Sigmoid colon (tissue), 7 donors: Measurements from ENCODE around the gene CCDC179. TPM values are rescaled to one million over a fixed set of nuclear protein-coding genes. Genes with fewer than 3 reads are reported as not detected.

Experiments used
- DNase-seq: peaks from one replicate; pipeline ENCODE4 v3.0.0-alpha.2; 2019
- H3K27ac ChIP-seq, 4 donors: fragments of 200-600 bp; sonication (generic); one replicate each; pipeline ENCODE4 v1.5.1; 2016 to 2019; ENCODE audit warnings: mild to moderate bottlenecking in 1 of 4
- H3K27me3 ChIP-seq, 3 donors: fragments of 200-600 bp; sonication (generic); one replicate each; pipeline ENCODE4 v1.5.1; 2019; ENCODE audit warnings: mild to moderate bottlenecking in 1 of 3
- H3K36me3 ChIP-seq, 4 donors: fragments of 200-600 bp; sonication (generic); one replicate each; pipeline ENCODE4 v1.5.1; 2016 to 2019
- H3K4me1 ChIP-seq, 4 donors: fragments of 200-600 bp; sonication (generic); one replicate each; pipeline ENCODE4 v1.5.1; 2017 to 2019
- H3K4me3 ChIP-seq, 4 donors: fragments of 200-600 bp; sonication (generic); one replicate each; pipeline ENCODE4 v1.5.1; 2017 to 2019; ENCODE audit warnings: mild to moderate bottlenecking in 2 of 4, moderate library complexity in 1 of 4
- H3K9me3 ChIP-seq, 4 donors: fragments of 200-600 bp in 3 of 4; sonication (generic) in 3 of 4; one replicate each; pipeline versions ENCODE4 v1.5.1 to v1.6.1; 2013 to 2019
- EP300 ChIP-seq, 4 donors: sonication (generic); formaldehyde crosslinking; IDR thresholded peaks; one replicate each; pipeline ENCODE4 v1.6.1; 2017; ENCODE audit warnings: antibody characterized with exemption in 4 of 4
- POLR2A ChIP-seq, 2 donors: fragments of 450-650 bp; IDR thresholded peaks; one replicate each; pipeline ENCODE4 v1.6.1; 2016; ENCODE audit warnings: antibody characterized with exemption in 2 of 2, mild to moderate bottlenecking in 2 of 2, moderate library complexity in 2 of 2
- POLR2AphosphoS5 ChIP-seq, 4 donors: sonication (generic); formaldehyde crosslinking; IDR thresholded peaks; one replicate each; pipeline ENCODE4 v1.6.1; 2017; ENCODE audit warnings: antibody characterized with exemption in 4 of 4
- WGBS, 2 donors: extraction: QIAGEN DNeasy Blood & Tissue Kit; methylation state at CpG; one replicate each; pipeline ENCODE4 v1.1.7; 2013; 5-methylcytosine and 5-hydroxymethylcytosine counted together
- intact Hi-C: fragments of 100-400 bp; cut with DNase I; formaldehyde crosslinking; loops from one replicate; pipeline ENCODE4 v1.15.1; 2023
- polyA plus RNA-seq, 3 donors: library from polyadenylated mRNA; stranded (reverse); fragments of 200-250 nt; gene quantifications; one replicate each; pipeline ENCODE4 v1.2.3, GENCODE V29; 2013
- total RNA-seq, 4 donors: library from RNA; depleted of rRNA; stranded (reverse); fragments of >200 nt; gene quantifications; one replicate each; pipeline ENCODE4 v1.1.0, GENCODE V29; 2016
- TF ChIP-seq, protein P1 (sequence below), 4 experiments: fragments of 450-650 bp in 3 of 4; fragments of 200-600 bp in 1 of 4; IDR thresholded peaks; one replicate each; pipeline ENCODE4 v1.5.1; 2016 to 2019; ENCODE audit warnings: antibody characterized with exemption in 4 of 4, mild to moderate bottlenecking in 3 of 4, moderate library complexity in 2 of 4
- donor health status: healthy with polysubstance abuse.
- donor health status: Bipolar disorder and iron deficiency.
- donor health status: healthy.

Gene CCDC179
- total and polyA plus RNA-seq, 7 donors = not detected

DNA sequence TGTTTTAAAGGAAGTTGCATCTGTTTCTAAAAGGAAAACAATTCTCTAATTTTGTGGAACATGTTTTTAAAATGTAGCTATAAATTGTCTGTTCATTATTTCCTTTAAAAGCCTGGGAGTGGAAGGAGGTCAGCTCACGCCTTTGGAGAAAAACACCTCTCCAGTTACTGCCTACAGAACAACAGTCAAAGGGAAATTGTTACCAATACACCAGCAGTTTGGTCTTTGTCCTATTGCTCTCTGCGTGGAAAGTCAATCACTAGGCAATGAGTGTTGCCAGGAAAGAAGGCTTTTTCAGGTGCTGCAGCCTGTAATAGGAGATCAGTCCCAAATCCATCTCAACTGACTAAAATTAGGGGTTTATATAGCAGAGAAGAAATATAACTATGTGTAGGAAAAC lies 52.9 kb downstream of the CCDC179 start:
- Histone ChIP-seq H3K36me3 (no peaks in the 10 kb centered on the region), H3K4me1 (no peaks in the 10 kb centered on the region), H3K27ac (no peak overlapping the region), H3K27me3 (no peaks in the 10 kb centered on the region), H3K4me3 (no peak overlapping the region), H3K9me3 (peaks cover 0 to 3% (median 0%) of the 10 kb centered on the region in 4 donors)
- intact Hi-C loops = no loop called here
- no peak for DNase-seq
- 52 to 71% methylated on average over 2 of the region's 2 CpGs for WGBS, 2 donors
- no peak for TF ChIP-seq POLR2AphosphoS5 (IDR thresholded peaks at IDR 0.05)
- TF ChIP-seq POLR2A (IDR thresholded peaks at IDR 0.05) = no peak
- TF ChIP-seq EP300 (IDR thresholded peaks at IDR 0.05) = no peak
- TF ChIP-seq, protein P1, sequence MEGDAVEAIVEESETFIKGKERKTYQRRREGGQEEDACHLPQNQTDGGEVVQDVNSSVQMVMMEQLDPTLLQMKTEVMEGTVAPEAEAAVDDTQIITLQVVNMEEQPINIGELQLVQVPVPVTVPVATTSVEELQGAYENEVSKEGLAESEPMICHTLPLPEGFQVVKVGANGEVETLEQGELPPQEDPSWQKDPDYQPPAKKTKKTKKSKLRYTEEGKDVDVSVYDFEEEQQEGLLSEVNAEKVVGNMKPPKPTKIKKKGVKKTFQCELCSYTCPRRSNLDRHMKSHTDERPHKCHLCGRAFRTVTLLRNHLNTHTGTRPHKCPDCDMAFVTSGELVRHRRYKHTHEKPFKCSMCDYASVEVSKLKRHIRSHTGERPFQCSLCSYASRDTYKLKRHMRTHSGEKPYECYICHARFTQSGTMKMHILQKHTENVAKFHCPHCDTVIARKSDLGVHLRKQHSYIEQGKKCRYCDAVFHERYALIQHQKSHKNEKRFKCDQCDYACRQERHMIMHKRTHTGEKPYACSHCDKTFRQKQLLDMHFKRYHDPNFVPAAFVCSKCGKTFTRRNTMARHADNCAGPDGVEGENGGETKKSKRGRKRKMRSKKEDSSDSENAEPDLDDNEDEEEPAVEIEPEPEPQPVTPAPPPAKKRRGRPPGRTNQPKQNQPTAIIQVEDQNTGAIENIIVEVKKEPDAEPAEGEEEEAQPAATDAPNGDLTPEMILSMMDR (IDR thresholded peaks at IDR 0.05) = no peak

- WGBS, 2 donors = 86% methylated on average over 4 of the region's 4 CpGs
- H3K27me3 ChIP-seq = no peaks in the 10 kb centered on the region
- no peaks in the 10 kb centered on the region for H3K4me1 ChIP-seq
- no peak overlapping the region for H3K4me3 ChIP-seq
- no peak for DNase-seq
- H3K9me3 ChIP-seq = no peaks in the 10 kb centered on the region
- no peaks in the 10 kb centered on the region for H3K36me3 ChIP-seq
- intact Hi-C loops = no loop called here
- H3K27ac ChIP-seq = no peak overlapping the region
- TF ChIP-seq POLR2AphosphoS5 (IDR thresholded peaks at IDR 0.05) (no peak), POLR2A (IDR thresholded peaks at IDR 0.05) (no peak)
These were observed 57.4 kb downstream of the CCDC179 start for GRCh38 chr11:22802861-22803260.

DNA sequence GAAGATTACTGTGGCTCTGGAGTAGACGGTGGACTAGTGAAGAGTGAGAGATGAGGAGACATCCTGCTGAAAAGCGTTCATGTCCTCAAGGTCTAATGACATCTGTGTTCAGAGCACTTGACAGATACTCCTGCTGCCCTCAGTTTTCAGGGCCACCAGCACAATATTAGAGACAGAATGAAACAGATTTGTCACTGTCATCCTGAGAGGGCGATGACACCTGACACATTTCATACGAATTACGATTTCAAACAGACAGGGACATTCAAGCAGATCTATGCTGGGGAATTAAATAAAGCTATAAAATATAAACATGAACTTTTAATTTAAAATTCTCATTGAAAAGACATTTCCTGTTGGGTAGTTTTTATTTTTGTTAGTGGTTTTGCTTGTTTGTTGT lies 59.8 kb downstream of the CCDC179 start:
- Histone ChIP-seq H3K27ac (no peak overlapping the region), H3K4me1 (no peaks in the 10 kb centered on the region), H3K9me3 (no peaks in the 10 kb centered on the region), H3K4me3 (no peak overlapping the region), H3K36me3 (no peaks in the 10 kb centered on the region), H3K27me3 (no peaks in the 10 kb centered on the region)
- TF ChIP-seq, protein P1 (IDR thresholded peaks at IDR 0.05) = no peak
- TF ChIP-seq POLR2A (IDR thresholded peaks at IDR 0.05) = no peak
- TF ChIP-seq EP300 (IDR thresholded peaks at IDR 0.05) = no peak
- 90 to 91% methylated on average over 5 of the region's 5 CpGs for WGBS, 2 donors
- no peak for DNase-seq
- intact Hi-C loops = no loop called here

GRCh38 chr11:22798901-22799300 lies 61.4 kb downstream of the CCDC179 start:
- no peaks in the 10 kb centered on the region for H3K9me3 ChIP-seq
- TF ChIP-seq POLR2AphosphoS5 (IDR thresholded peaks at IDR 0.05) (no peak), POLR2A (IDR thresholded peaks at IDR 0.05) (no peak), EP300 (IDR thresholded peaks at IDR 0.05) (no peak)
- TF ChIP-seq, protein P1 (IDR thresholded peaks at IDR 0.05) = no peak
- H3K4me1 ChIP-seq = no peaks in the 10 kb centered on the region
- H3K27ac ChIP-seq = no peak overlapping the region
- H3K36me3 ChIP-seq = no peaks in the 10 kb centered on the region
- H3K27me3 ChIP-seq = no peaks in the 10 kb centered on the region
- WGBS, 2 donors = 54% methylated on average over 1 of the region's 1 CpG
- intact Hi-C loops = no loop called here
- DNase-seq = no peak
- no peak overlapping the region for H3K4me3 ChIP-seq

GRCh38 chr11:22797047-22797446 lies 63.2 kb downstream of the CCDC179 start:
- Histone ChIP-seq H3K36me3 (no peaks in the 10 kb centered on the region), H3K4me1 (no peaks in the 10 kb centered on the region), H3K27me3 (no peaks in the 10 kb centered on the region), H3K4me3 (no peak overlapping the region), H3K27ac (no peak overlapping the region), H3K9me3 (no peaks in the 10 kb centered on the region)
- intact Hi-C loops = no loop called here
- TF ChIP-seq POLR2A (IDR thresholded peaks at IDR 0.05) (no peak), EP300 (IDR thresholded peaks at IDR 0.05) (no peak), POLR2AphosphoS5 (IDR thresholded peaks at IDR 0.05) (no peak)
- TF ChIP-seq, protein P1 (IDR thresholded peaks at IDR 0.05) = no peak
- no peak for DNase-seq
- WGBS, 2 donors = 88 to 95% methylated on average over 3 of the region's 3 CpGs

Other genes starting within 250 kb of the CCDC179 start
- 1 to 10 TPM; 3.6 to 4.6 (median 4.5) TPM for gene FANCF, start 234.7 kb downstream of the CCDC179 start, total RNA-seq
- 10 to 100 TPM in 2 of 3 donors, 1 to 10 TPM in 1; 7.2 to 10.4 (median 10.3) TPM for gene FANCF, start 234.7 kb downstream of the CCDC179 start, polyA plus RNA-seq
- 1 to 10 TPM; 1.1 to 4.8 (median 2.5) TPM for gene GAS2, start 193.9 kb downstream of the CCDC179 start, total RNA-seq
- 1 to 10 TPM; 1.2 to 1.8 (median 1.5) TPM for gene GAS2, start 193.9 kb downstream of the CCDC179 start, polyA plus RNA-seq
- 10 to 100 TPM in 3 of 4 donors, 1 to 10 TPM in 1; 6.9 to 16.8 (median 12.0) TPM for gene SVIP, start 30.7 kb downstream of the CCDC179 start, total RNA-seq
- gene SVIP, start 30.7 kb downstream of the CCDC179 start, polyA plus RNA-seq = 10 to 100 TPM in 2 of 3 donors, 1 to 10 TPM in 1; 9.7 to 17.1 (median 16.2) TPM